SU-DHL-6 (cell line): Measurements from ENCODE around the gene PHLDB1.

Experiments used
- EZH2phosphoT487 ChIP-seq: fragments of 200-600 bp; sonication (generic), shearing (Covaris generic); conservative IDR thresholded peaks from 2 replicates; pipeline ENCODE4 v1.6.1; 2018; ENCODE audit warnings: mild to moderate bottlenecking, antibody characterized with exemption, low read length, moderate library complexity, mixed read lengths
- TF ChIP-seq, protein P1 (sequence below): fragments of 200-600 bp; sonication (generic); IDR thresholded peaks from one replicate; pipeline ENCODE4 v1.5.1; 2017; ENCODE audit warnings: antibody characterized with exemption, mild to moderate bottlenecking, low read length, moderate library complexity; ENCODE audit not compliant: insufficient read depth, poor library complexity, severe bottlenecking

DNA sequence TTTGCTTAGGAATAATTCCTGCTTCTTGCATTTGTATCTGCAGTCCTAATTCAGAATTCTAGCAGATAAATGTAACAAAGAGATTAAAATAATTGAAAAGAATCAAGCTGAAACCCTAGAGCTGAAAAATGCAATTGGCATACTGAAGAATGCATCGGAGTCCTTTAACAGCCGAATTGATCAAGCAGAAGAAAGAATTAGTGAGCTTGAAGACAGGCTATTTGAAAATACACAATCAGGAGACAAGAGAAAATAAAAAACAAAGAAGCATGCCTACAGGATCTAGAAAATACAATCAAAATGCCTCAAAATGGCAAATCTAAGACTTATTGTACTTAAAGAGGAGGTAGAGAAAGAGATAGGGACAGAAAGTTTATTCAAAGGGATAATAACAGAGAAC, 63.8 kb downstream of the PHLDB1 start:
- TF ChIP-seq, protein P1, sequence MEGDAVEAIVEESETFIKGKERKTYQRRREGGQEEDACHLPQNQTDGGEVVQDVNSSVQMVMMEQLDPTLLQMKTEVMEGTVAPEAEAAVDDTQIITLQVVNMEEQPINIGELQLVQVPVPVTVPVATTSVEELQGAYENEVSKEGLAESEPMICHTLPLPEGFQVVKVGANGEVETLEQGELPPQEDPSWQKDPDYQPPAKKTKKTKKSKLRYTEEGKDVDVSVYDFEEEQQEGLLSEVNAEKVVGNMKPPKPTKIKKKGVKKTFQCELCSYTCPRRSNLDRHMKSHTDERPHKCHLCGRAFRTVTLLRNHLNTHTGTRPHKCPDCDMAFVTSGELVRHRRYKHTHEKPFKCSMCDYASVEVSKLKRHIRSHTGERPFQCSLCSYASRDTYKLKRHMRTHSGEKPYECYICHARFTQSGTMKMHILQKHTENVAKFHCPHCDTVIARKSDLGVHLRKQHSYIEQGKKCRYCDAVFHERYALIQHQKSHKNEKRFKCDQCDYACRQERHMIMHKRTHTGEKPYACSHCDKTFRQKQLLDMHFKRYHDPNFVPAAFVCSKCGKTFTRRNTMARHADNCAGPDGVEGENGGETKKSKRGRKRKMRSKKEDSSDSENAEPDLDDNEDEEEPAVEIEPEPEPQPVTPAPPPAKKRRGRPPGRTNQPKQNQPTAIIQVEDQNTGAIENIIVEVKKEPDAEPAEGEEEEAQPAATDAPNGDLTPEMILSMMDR, result no peak
- TF ChIP-seq EZH2phosphoT487, result no peak
